WTC11 (cell line): ENCODE data around the gene PRPSAP2. TPM values are rescaled to one million over a fixed set of nuclear protein-coding genes. Genes with fewer than 3 reads are reported as not detected.
"Not testable (repeated sequence)": the region's sequence is repeated elsewhere in the genome, so short reads cannot be mapped to it uniquely, and the experiment has no call there.

Source experiments
- ATAC-seq: fragments of 200-7000 bp; cut with Tn5 transposase; 2 replicates; pipeline ENCODE4 v1.10.0; 2021; ENCODE audit warnings: mild to moderate bottlenecking, moderate library complexity
- CTCF ChIA-PET: fragments of 300-600 bp; sonication (Branson Sonifier 250); formaldehyde crosslinking; loops from one replicate; lab custom pipeline; 2021; ENCODE audit warnings: antibody characterized with exemption; lab: Charles Lee
- POLR2A ChIA-PET: fragments of 350-600 bp; sonication (Branson Sonifier 250); formaldehyde crosslinking; loops from one replicate; lab custom pipeline; 2021; ENCODE audit warnings: antibody characterized with exemption; lab: Charles Lee
- DNase-seq: peaks from one replicate; pipeline ENCODE4 v3.0.0; 2021; ENCODE audit warnings: low spot score
- H3K27ac Mint-ChIP-seq: 2 replicates; pipeline ENCODE4 v1.8.0; 2021; ENCODE audit warnings: mixed read lengths
- H3K27me3 Mint-ChIP-seq: 2 replicates; pipeline ENCODE4 v1.8.0; 2021; ENCODE audit warnings: low read depth, mild to moderate bottlenecking, moderate library complexity, mixed read lengths
- H3K36me3 Mint-ChIP-seq: 2 replicates; pipeline ENCODE4 v1.8.0; 2021; ENCODE audit warnings: mixed read lengths
- H3K4me1 Mint-ChIP-seq: 2 replicates; pipeline ENCODE4 v1.8.0; 2022; ENCODE audit warnings: mixed read lengths
- H3K4me3 Mint-ChIP-seq: 2 replicates; pipeline ENCODE4 v1.8.0; 2021; ENCODE audit warnings: mild to moderate bottlenecking, moderate library complexity, mixed read lengths
- H3K9me3 Mint-ChIP-seq: 2 replicates; pipeline ENCODE4 v1.8.0; 2021; ENCODE audit warnings: mixed read lengths
- ELF4 ChIP-seq: sonication (generic); formaldehyde crosslinking; IDR thresholded peaks from 2 replicates; pipeline ENCODE4 v1.8.1; 2022; ENCODE audit warnings: low read depth, mild to moderate bottlenecking, moderate library complexity, missing genetic modification reagents
- EMX1 ChIP-seq: fragments of 250-450 bp; sonication (Bioruptor Pico); IDR thresholded peaks from 2 replicates; pipeline ENCODE4 v1.8.0; 2021; ENCODE audit warnings: mild to moderate bottlenecking
- IRF2 ChIP-seq: sonication (generic); formaldehyde crosslinking; IDR thresholded peaks from 2 replicates; pipeline ENCODE4 v1.8.0; 2022; ENCODE audit warnings: low read depth, missing genetic modification reagents, borderline replicate concordance
- JUN ChIP-seq: sonication (generic); formaldehyde crosslinking; IDR thresholded peaks from 2 replicates; pipeline ENCODE4 v1.8.0; 2023; ENCODE audit warnings: mild to moderate bottlenecking, missing genetic modification reagents
- TCF7 ChIP-seq: sonication (generic); formaldehyde crosslinking; IDR thresholded peaks from 2 replicates; pipeline ENCODE4 v1.8.0; 2022; ENCODE audit warnings: mild to moderate bottlenecking, low read depth, missing genetic modification reagents, moderate library complexity
- ZNF263 ChIP-seq: sonication (generic); formaldehyde crosslinking; IDR thresholded peaks from 2 replicates; pipeline ENCODE4 v1.8.1; 2022; ENCODE audit warnings: low read depth, mild to moderate bottlenecking, moderate library complexity, missing genetic modification reagents
- ZNF317 ChIP-seq: sonication (generic); formaldehyde crosslinking; IDR thresholded peaks from 2 replicates; pipeline ENCODE4 v1.8.1; 2023; ENCODE audit warnings: low read depth, mild to moderate bottlenecking, moderate library complexity, missing genetic modification reagents, borderline replicate concordance
- total RNA-seq: library from RNA; stranded (reverse); gene quantifications from 3 replicates; pipeline ENCODE4 v1.2.3, GENCODE V29; 2021
- TF ChIP-seq, protein P1 (sequence below): sonication (generic); formaldehyde crosslinking; IDR thresholded peaks from 2 replicates; pipeline ENCODE4 v1.8.1; 2023; ENCODE audit warnings: mild to moderate bottlenecking, missing genetic modification reagents, borderline replicate concordance
- TF ChIP-seq, protein P2 (sequence below): sonication (generic); formaldehyde crosslinking; IDR thresholded peaks from 2 replicates; pipeline ENCODE4 v1.8.1; 2023; ENCODE audit warnings: mild to moderate bottlenecking, moderate library complexity, missing genetic modification reagents
- TF ChIP-seq, protein P3 (sequence below): sonication (generic); formaldehyde crosslinking; IDR thresholded peaks from 2 replicates; pipeline ENCODE4 v1.8.0; 2023; ENCODE audit warnings: mild to moderate bottlenecking, missing genetic modification reagents
- TF ChIP-seq, protein P4 (sequence below): fragments of 250-450 bp; sonication (Bioruptor Pico); IDR thresholded peaks from 2 replicates; pipeline ENCODE4 v1.9.0; 2021; ENCODE audit warnings: mild to moderate bottlenecking

The PRPSAP2 gene
- total RNA-seq, 1 experiment from 2014 or later = 50.9 TPM

DNA sequence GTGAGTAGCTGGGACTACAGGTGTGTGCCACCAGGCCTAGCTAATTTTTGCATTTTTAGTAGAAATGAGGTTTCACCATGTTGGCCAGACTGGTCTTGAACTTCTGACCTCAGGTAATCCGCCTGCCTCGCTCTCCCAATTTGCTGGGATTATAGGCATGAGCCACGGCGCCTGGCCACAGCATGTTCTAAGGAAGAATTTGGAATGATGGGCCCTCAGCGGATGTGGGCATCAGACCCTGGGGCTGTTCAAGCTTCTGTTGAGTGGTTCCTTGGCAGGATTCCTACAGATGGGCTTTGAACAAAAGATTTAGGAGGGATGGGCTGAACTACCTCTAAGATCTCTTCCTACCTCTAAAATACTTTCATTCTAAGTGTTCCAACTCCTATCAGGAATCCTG is 4.1 kb downstream of the PRPSAP2 start (continued):
- TF ChIP-seq, protein P1, sequence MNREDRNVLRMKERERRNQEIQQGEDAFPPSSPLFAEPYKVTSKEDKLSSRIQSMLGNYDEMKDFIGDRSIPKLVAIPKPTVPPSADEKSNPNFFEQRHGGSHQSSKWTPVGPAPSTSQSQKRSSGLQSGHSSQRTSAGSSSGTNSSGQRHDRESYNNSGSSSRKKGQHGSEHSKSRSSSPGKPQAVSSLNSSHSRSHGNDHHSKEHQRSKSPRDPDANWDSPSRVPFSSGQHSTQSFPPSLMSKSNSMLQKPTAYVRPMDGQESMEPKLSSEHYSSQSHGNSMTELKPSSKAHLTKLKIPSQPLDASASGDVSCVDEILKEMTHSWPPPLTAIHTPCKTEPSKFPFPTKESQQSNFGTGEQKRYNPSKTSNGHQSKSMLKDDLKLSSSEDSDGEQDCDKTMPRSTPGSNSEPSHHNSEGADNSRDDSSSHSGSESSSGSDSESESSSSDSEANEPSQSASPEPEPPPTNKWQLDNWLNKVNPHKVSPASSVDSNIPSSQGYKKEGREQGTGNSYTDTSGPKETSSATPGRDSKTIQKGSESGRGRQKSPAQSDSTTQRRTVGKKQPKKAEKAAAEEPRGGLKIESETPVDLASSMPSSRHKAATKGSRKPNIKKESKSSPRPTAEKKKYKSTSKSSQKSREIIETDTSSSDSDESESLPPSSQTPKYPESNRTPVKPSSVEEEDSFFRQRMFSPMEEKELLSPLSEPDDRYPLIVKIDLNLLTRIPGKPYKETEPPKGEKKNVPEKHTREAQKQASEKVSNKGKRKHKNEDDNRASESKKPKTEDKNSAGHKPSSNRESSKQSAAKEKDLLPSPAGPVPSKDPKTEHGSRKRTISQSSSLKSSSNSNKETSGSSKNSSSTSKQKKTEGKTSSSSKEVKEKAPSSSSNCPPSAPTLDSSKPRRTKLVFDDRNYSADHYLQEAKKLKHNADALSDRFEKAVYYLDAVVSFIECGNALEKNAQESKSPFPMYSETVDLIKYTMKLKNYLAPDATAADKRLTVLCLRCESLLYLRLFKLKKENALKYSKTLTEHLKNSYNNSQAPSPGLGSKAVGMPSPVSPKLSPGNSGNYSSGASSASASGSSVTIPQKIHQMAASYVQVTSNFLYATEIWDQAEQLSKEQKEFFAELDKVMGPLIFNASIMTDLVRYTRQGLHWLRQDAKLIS (CRISPR knock-in tag) = no peak
- TF ChIP-seq ELF4 = no peak
- TF ChIP-seq, protein P2, sequence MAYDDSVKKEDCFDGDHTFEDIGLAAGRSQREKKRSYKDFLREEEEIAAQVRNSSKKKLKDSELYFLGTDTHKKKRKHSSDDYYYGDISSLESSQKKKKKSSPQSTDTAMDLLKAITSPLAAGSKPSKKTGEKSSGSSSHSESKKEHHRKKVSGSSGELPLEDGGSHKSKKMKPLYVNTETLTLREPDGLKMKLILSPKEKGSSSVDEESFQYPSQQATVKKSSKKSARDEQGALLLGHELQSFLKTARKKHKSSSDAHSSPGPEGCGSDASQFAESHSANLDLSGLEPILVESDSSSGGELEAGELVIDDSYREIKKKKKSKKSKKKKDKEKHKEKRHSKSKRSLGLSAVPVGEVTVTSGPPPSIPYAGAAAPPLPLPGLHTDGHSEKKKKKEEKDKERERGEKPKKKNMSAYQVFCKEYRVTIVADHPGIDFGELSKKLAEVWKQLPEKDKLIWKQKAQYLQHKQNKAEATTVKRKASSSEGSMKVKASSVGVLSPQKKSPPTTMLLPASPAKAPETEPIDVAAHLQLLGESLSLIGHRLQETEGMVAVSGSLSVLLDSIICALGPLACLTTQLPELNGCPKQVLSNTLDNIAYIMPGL (CRISPR knock-in tag) = no peak
- TF ChIP-seq ZNF317 (CRISPR knock-in tag) = no peak
- no peak for TF ChIP-seq TCF7
- TF ChIP-seq, protein P3, sequence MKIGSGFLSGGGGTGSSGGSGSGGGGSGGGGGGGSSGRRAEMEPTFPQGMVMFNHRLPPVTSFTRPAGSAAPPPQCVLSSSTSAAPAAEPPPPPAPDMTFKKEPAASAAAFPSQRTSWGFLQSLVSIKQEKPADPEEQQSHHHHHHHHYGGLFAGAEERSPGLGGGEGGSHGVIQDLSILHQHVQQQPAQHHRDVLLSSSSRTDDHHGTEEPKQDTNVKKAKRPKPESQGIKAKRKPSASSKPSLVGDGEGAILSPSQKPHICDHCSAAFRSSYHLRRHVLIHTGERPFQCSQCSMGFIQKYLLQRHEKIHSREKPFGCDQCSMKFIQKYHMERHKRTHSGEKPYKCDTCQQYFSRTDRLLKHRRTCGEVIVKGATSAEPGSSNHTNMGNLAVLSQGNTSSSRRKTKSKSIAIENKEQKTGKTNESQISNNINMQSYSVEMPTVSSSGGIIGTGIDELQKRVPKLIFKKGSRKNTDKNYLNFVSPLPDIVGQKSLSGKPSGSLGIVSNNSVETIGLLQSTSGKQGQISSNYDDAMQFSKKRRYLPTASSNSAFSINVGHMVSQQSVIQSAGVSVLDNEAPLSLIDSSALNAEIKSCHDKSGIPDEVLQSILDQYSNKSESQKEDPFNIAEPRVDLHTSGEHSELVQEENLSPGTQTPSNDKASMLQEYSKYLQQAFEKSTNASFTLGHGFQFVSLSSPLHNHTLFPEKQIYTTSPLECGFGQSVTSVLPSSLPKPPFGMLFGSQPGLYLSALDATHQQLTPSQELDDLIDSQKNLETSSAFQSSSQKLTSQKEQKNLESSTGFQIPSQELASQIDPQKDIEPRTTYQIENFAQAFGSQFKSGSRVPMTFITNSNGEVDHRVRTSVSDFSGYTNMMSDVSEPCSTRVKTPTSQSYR (CRISPR knock-in tag) = no peak
- no peak for TF ChIP-seq IRF2 (CRISPR knock-in tag)
- TF ChIP-seq EMX1 = no peak
- no peak for TF ChIP-seq JUN (CRISPR knock-in tag)
- TF ChIP-seq, protein P4, sequence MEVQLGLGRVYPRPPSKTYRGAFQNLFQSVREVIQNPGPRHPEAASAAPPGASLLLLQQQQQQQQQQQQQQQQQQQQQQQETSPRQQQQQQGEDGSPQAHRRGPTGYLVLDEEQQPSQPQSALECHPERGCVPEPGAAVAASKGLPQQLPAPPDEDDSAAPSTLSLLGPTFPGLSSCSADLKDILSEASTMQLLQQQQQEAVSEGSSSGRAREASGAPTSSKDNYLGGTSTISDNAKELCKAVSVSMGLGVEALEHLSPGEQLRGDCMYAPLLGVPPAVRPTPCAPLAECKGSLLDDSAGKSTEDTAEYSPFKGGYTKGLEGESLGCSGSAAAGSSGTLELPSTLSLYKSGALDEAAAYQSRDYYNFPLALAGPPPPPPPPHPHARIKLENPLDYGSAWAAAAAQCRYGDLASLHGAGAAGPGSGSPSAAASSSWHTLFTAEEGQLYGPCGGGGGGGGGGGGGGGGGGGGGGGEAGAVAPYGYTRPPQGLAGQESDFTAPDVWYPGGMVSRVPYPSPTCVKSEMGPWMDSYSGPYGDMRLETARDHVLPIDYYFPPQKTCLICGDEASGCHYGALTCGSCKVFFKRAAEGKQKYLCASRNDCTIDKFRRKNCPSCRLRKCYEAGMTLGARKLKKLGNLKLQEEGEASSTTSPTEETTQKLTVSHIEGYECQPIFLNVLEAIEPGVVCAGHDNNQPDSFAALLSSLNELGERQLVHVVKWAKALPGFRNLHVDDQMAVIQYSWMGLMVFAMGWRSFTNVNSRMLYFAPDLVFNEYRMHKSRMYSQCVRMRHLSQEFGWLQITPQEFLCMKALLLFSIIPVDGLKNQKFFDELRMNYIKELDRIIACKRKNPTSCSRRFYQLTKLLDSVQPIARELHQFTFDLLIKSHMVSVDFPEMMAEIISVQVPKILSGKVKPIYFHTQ = no peak
- TF ChIP-seq ZNF263 = no peak
- TF ChIP-seq, all 79 proteins: peak for 0

DNA sequence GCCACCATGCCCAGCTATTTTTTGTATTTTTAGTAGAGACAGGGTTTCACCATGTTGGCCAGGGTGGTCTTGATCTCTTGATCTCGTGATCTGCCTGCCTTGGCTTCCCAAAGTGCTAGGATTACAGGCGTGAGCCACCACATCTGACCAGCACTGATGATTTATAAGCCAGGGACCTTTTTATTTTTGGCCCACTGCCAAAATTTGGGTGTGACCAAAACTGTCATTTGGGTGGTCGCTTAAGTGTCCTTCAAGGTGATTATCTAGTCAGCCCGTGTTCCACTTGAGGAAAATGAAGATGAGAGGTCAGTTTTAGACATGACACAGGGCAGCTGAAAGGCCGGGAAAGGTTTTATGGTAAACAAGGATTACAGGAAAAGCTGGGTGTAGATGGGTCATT is 7.1 kb downstream of the PRPSAP2 start:
- not testable (repeated sequence) for ATAC-seq, DNase-seq

More for the DNA sequence above, 7.1 kb downstream of the PRPSAP2 start:
- POLR2A ChIA-PET, H3K9me3 Mint-ChIP-seq, H3K27me3 Mint-ChIP-seq, H3K27ac Mint-ChIP-seq, CTCF ChIA-PET, H3K4me3 Mint-ChIP-seq: not testable (repeated sequence)
- Mint-ChIP-seq H3K4me1 (peaks cover 18% of the 10 kb centered on the region), H3K36me3 (peaks cover 25% of the 10 kb centered on the region)
